HEK293 (cell line): Measurements from ENCODE around the gene IL17B.

Source experiments
- CTCF ChIA-PET: fragments of 350-600 bp; formaldehyde crosslinking; extraction: SDS; loops from one replicate; lab custom pipeline; 2021; ENCODE audit warnings: antibody characterized with exemption; lab: Yijun Ruan, JAX
- POLR2A ChIA-PET: fragments of 300-600 bp; formaldehyde crosslinking; extraction: SDS; loops from one replicate; lab custom pipeline; 2020; ENCODE audit warnings: antibody characterized with exemption, inconsistent platforms; lab: Yijun Ruan, JAX
- H3K27ac ChIP-seq: fragments of 200-500 bp; sonication (Bioruptor generic); 2 replicates; pipeline ENCODE4 v1.5.1; 2014; ENCODE audit warnings: low read depth, low read length, control low read depth, inconsistent platforms; ENCODE audit errors: extremely low read depth
- H3K36me3 ChIP-seq, 2 experiments: fragments of 200-500 bp in 1 of 2; sonication (Bioruptor generic) in 1 of 2; 1 replicate in 1 of 2; 2 replicates in 1 of 2; pipeline ENCODE4 v1.5.1; 2014 to 2017; ENCODE audit warnings: inconsistent platforms in 2 of 2, low read length in 2 of 2; ENCODE audit not compliant: control insufficient read depth in 2 of 2, insufficient read depth in 1 of 2
- H3K4me1 ChIP-seq: fragments of 200-500 bp; sonication (Bioruptor generic); 2 replicates; pipeline ENCODE4 v1.5.1; 2014; ENCODE audit warnings: mild to moderate bottlenecking, low read length, inconsistent platforms; ENCODE audit not compliant: control insufficient read depth, insufficient read depth
- H3K4me3 ChIP-seq: 2 replicates; pipeline ENCODE4 v1.5.1; 2011; ENCODE audit warnings: low read depth, mild to moderate bottlenecking, control low read depth, low read length, moderate library complexity
- H3K9me3 ChIP-seq: fragments of 200-500 bp; sonication (Bioruptor generic); 2 replicates; pipeline ENCODE4 v1.5.1; 2014; ENCODE audit warnings: low read depth, low read length, inconsistent platforms; ENCODE audit not compliant: control insufficient read depth, insufficient read depth
- ATF2 ChIP-seq: fragments of 450-650 bp; formaldehyde crosslinking; IDR thresholded peaks from 2 replicates; pipeline ENCODE4 v1.5.1; 2016; ENCODE audit warnings: missing biosample characterization, missing genetic modification characterization, low read depth
- BCL11B ChIP-seq: fragments of 450-650 bp; formaldehyde crosslinking; IDR thresholded peaks from 2 replicates; pipeline ENCODE4 v1.5.1; 2016; ENCODE audit warnings: low read depth, missing biosample characterization, missing genetic modification characterization
- CTCF ChIP-seq: fragments of 450-650 bp; formaldehyde crosslinking; IDR thresholded peaks from 2 replicates; pipeline ENCODE4 v1.5.1; 2016; ENCODE audit warnings: missing biosample characterization, missing genetic modification characterization
- PRDM1 ChIP-seq: fragments of 450-650 bp; formaldehyde crosslinking; IDR thresholded peaks from 2 replicates; pipeline ENCODE4; 2016; ENCODE audit warnings: missing biosample characterization, missing genetic modification characterization
- REST ChIP-seq: fragments of 450-650 bp; formaldehyde crosslinking; IDR thresholded peaks from 2 replicates; pipeline ENCODE4 v1.5.1; 2016; ENCODE audit warnings: missing biosample characterization, missing genetic modification characterization
- SP7 ChIP-seq: fragments of 450-650 bp; formaldehyde crosslinking; IDR thresholded peaks from 2 replicates; pipeline ENCODE4 v1.5.1; 2016; ENCODE audit warnings: missing biosample characterization, missing genetic modification characterization
- ZBTB10 ChIP-seq: fragments of 450-650 bp; formaldehyde crosslinking; IDR thresholded peaks from 2 replicates; pipeline ENCODE4 v1.5.1; 2016; ENCODE audit warnings: missing biosample characterization, missing genetic modification characterization
- ZBTB20 ChIP-seq: fragments of 450-650 bp; formaldehyde crosslinking; IDR thresholded peaks from 2 replicates; pipeline ENCODE4 v1.5.1; 2016; ENCODE audit warnings: missing biosample characterization, missing genetic modification characterization
- ZBTB48 ChIP-seq: fragments of 450-650 bp; formaldehyde crosslinking; IDR thresholded peaks from 2 replicates; pipeline ENCODE4 v1.5.1; 2016; ENCODE audit warnings: missing biosample characterization, missing genetic modification characterization
- ZFP69B ChIP-seq: fragments of 450-650 bp; formaldehyde crosslinking; IDR thresholded peaks from 2 replicates; pipeline ENCODE4 v1.5.1; 2016; ENCODE audit warnings: missing biosample characterization, missing genetic modification characterization
- ZNF184 ChIP-seq: fragments of 450-650 bp; IDR thresholded peaks from 2 replicates; pipeline ENCODE4 v1.5.1; 2018; ENCODE audit warnings: missing biosample characterization, mild to moderate bottlenecking, missing genetic modification characterization
- ZNF19 ChIP-seq: fragments of 450-650 bp; formaldehyde crosslinking; IDR thresholded peaks from 2 replicates; pipeline ENCODE4; 2016; ENCODE audit warnings: missing biosample characterization, missing genetic modification characterization, low read depth
- ZNF274 ChIP-seq, 2 experiments: fragments of 200-500 bp in 1 of 2; fragments of 450-650 bp in 1 of 2; sonication (Bioruptor generic) in 1 of 2; formaldehyde crosslinking in 1 of 2; IDR thresholded peaks; 2 replicates each; pipeline versions ENCODE4 v1.5.1 to v1.6.1; 2014 to 2016; ENCODE audit warnings: borderline replicate concordance in 1 of 2, inconsistent platforms in 1 of 2, low read length in 1 of 2, missing biosample characterization in 1 of 2, missing genetic modification characterization in 1 of 2
- ZNF292 ChIP-seq: fragments of 450-650 bp; formaldehyde crosslinking; IDR thresholded peaks from 2 replicates; pipeline ENCODE4 v1.5.1; 2016; ENCODE audit warnings: low read depth, missing biosample characterization, missing genetic modification characterization, borderline replicate concordance
- ZNF324 ChIP-seq: fragments of 450-650 bp; formaldehyde crosslinking; IDR thresholded peaks from 2 replicates; pipeline ENCODE4 v1.5.1; 2016; ENCODE audit warnings: missing biosample characterization, missing genetic modification characterization
- ZNF362 ChIP-seq: fragments of 450-650 bp; formaldehyde crosslinking; IDR thresholded peaks from 2 replicates; pipeline ENCODE4 v1.5.1; 2016; ENCODE audit warnings: missing biosample characterization, missing genetic modification characterization
- ZNF48 ChIP-seq: fragments of 450-650 bp; formaldehyde crosslinking; IDR thresholded peaks from 2 replicates; pipeline ENCODE4 v1.5.1; 2016; ENCODE audit warnings: missing biosample characterization, missing genetic modification characterization
- ZNF610 ChIP-seq: fragments of 450-650 bp; formaldehyde crosslinking; IDR thresholded peaks from 2 replicates; pipeline ENCODE4 v1.5.1; 2016; ENCODE audit warnings: missing biosample characterization, missing genetic modification characterization, borderline replicate concordance
- ZNF621 ChIP-seq: fragments of 450-650 bp; formaldehyde crosslinking; IDR thresholded peaks from 2 replicates; pipeline ENCODE4 v1.5.1; 2017; ENCODE audit warnings: missing biosample characterization, missing genetic modification characterization
- ZNF654 ChIP-seq: fragments of 450-650 bp; formaldehyde crosslinking; IDR thresholded peaks from 2 replicates; pipeline ENCODE4 v1.5.1; 2016; ENCODE audit warnings: low read depth, missing biosample characterization, missing genetic modification characterization

IL17B gene

GRCh38 chr5:149381986-149382338, 2.9 kb upstream of the IL17B start (continued):
- peak; percentile 31; the same call in 1 of the 2 replicates for TF ChIP-seq ZBTB10 (tag by site-specific recombination)
- TF ChIP-seq ZNF610 (tag by site-specific recombination) = no peak
- 0 out of 2 replicates have a peak, but pooled peaks have one; percentile 21 for TF ChIP-seq SP7
- no peak for TF ChIP-seq ZNF324 (tag by site-specific recombination)
- peak; percentile 73 for TF ChIP-seq ZNF654 (tag by site-specific recombination)
- 0 out of 2 replicates have a peak, but pooled peaks have one; percentile 43 for TF ChIP-seq ZBTB20 (tag by site-specific recombination)
- peak; percentile 43; the same call in 1 of the 2 replicates for TF ChIP-seq ZBTB48 (tag by site-specific recombination)
- TF ChIP-seq PRDM1 = no peak
- peak; percentile 89 for TF ChIP-seq CTCF (tag by site-specific recombination)
- TF ChIP-seq ZFP69B (tag by site-specific recombination) = no peak
- peak; percentile 50; the same call in 1 of the 2 replicates for TF ChIP-seq BCL11B
- no peak for TF ChIP-seq ZNF19

GRCh38 chr5:149381261-149381985, 2.3 kb upstream of the IL17B start:
- Histone ChIP-seq H3K9me3 (no peaks in the 10 kb centered on the region), H3K4me3 (no peak overlapping the region), H3K36me3 (no peaks in the 10 kb centered on the region), H3K27ac (no peak overlapping the region), H3K4me1 (no peaks in the 10 kb centered on the region)
- POLR2A ChIA-PET = no interaction called here
- TF ChIP-seq REST (tag by site-specific recombination) (no peak), ATF2 (tag by site-specific recombination) (no peak), ZBTB20 (tag by site-specific recombination) (no peak), SP7 (no peak), ZNF621 (no peak), ZNF362 (tag by site-specific recombination) (no peak), ZNF184 (tag by site-specific recombination) (no peak), ZNF274 (IDR thresholded peaks at IDR 0.05; ENCODE audit: low read length) (no peak), ZNF274 (tag by site-specific recombination; IDR thresholded peaks at IDR 0.05; ENCODE audit: borderline replicate concordance) (no peak), ZNF292 (tag by site-specific recombination) (no peak), ZNF48 (tag by site-specific recombination) (no peak), PRDM1 (no peak)
- TF ChIP-seq, all 188 proteins: peak for 0
- CTCF ChIA-PET = interaction anchor here (0.6 to 11.8 kb wide), 35 partner anchors 8 to 237 kb away, joined by 3 to 205 read pairs (median 5); partner anchors contain the start of gene GRPEL2
